Upper lobe of left lung (tissue), 6 donors: ENCODE data around the gene SSC4D. TPM values are rescaled to one million over a fixed set of nuclear protein-coding genes. Genes with fewer than 3 reads are reported as not detected.
A peak's percentile ranks its signal among the peaks of the same experiment; 100 is the strongest.
"Not testable (repeated sequence)": the region's sequence is repeated elsewhere in the genome, so short reads cannot be mapped to it uniquely, and the experiment has no call there.

Experiments used
- ATAC-seq, 2 donors: fragments of 200-7000 bp; cut with Tn5 transposase; one replicate each; pipeline ENCODE4 v1.9.1; 2022; ENCODE audit warnings: mild to moderate bottlenecking in 2 of 2, moderate library complexity in 2 of 2; ENCODE audit not compliant: low FRiP score in 2 of 2
- DNase-seq, 2 donors: peaks; one replicate each; pipeline ENCODE4 v3.0.0-alpha.2; 2019 to 2020
- H3K27ac ChIP-seq, 4 donors: fragments of 200-600 bp; sonication (generic); one replicate each; pipeline ENCODE4 v1.5.1; 2016 to 2019
- H3K27me3 ChIP-seq, 4 donors: fragments of 200-600 bp; sonication (generic); one replicate each; pipeline ENCODE4 v1.5.1; 2017 to 2019
- H3K36me3 ChIP-seq, 4 donors: fragments of 200-600 bp; sonication (generic); one replicate each; pipeline ENCODE4 v1.5.1; 2016 to 2019
- H3K4me1 ChIP-seq, 4 donors: fragments of 200-600 bp; sonication (generic); one replicate each; pipeline ENCODE4 v1.5.1; 2018 to 2019
- H3K4me3 ChIP-seq, 4 donors: fragments of 200-600 bp; sonication (generic); one replicate each; pipeline ENCODE4 v1.5.1; 2017 to 2019; ENCODE audit warnings: mild to moderate bottlenecking in 2 of 4, moderate library complexity in 1 of 4
- H3K9me3 ChIP-seq, 4 donors: fragments of 200-600 bp; sonication (generic); one replicate each; pipeline ENCODE4 v1.5.1; 2018 to 2019
- EP300 ChIP-seq, 4 donors: sonication (generic); formaldehyde crosslinking; IDR thresholded peaks; one replicate each; pipeline ENCODE4 v1.5.1; 2017; ENCODE audit warnings: antibody characterized with exemption in 4 of 4, control low read depth in 2 of 4
- POLR2A ChIP-seq, 4 donors: fragments of 450-650 bp; IDR thresholded peaks; one replicate each; pipeline ENCODE4 v1.5.1; 2016 to 2017; ENCODE audit warnings: antibody characterized with exemption in 4 of 4, mild to moderate bottlenecking in 2 of 4
- POLR2AphosphoS5 ChIP-seq, 2 donors: sonication (generic); formaldehyde crosslinking; IDR thresholded peaks; one replicate each; pipeline ENCODE4 v1.5.1; 2017; ENCODE audit warnings: antibody characterized with exemption in 2 of 2
- WGBS, 2 donors: methylation state at CpG; one replicate each; pipeline ENCODE4 v1.1.5; 2017 to 2018; 5-methylcytosine and 5-hydroxymethylcytosine counted together
- total RNA-seq, 6 donors: library from RNA; depleted of rRNA in 4 of 6; stranded (reverse); fragments of >200 nt in 4 of 6; gene quantifications; one replicate each; pipeline versions ENCODE4 v1.1.0 to v1.2.1, GENCODE V29; 2016 to 2021
- TF ChIP-seq, protein P1 (sequence below), 6 experiments: fragments of 450-650 bp in 4 of 6; fragments of 200-600 bp in 2 of 6; sonication (generic) in 2 of 6; IDR thresholded peaks; one replicate each; pipeline ENCODE4 v1.5.1; 2016 to 2019; ENCODE audit warnings: antibody characterized with exemption in 6 of 6
- donor health status: DM: no; HTN: no; CAD: no; lungs with moderate emphysema.
- donor health status: DM: no; HTN: yes; CAD: no; lungs with severe emphysema.

Gene SSC4D
- total RNA-seq, 6 donors from 2014 or later: 1.7 to 2.1 (median 1.9) TPM; not detected in 1

- Histone ChIP-seq H3K27me3 (no peaks in the 10 kb centered on the region), H3K27ac (no peak within 1 kb of the TSS), H3K36me3 (no peaks in the 10 kb centered on the region), H3K4me1 (peaks cover 0 to 4% (median 2%) of the 10 kb centered on the region in 4 donors), H3K4me3 (no peak within 1 kb of the TSS), H3K9me3 (peaks cover 0 to 3% (median 0%) of the 10 kb centered on the region in 4 donors)
- no peak for DNase-seq
- TF ChIP-seq, protein P1, sequence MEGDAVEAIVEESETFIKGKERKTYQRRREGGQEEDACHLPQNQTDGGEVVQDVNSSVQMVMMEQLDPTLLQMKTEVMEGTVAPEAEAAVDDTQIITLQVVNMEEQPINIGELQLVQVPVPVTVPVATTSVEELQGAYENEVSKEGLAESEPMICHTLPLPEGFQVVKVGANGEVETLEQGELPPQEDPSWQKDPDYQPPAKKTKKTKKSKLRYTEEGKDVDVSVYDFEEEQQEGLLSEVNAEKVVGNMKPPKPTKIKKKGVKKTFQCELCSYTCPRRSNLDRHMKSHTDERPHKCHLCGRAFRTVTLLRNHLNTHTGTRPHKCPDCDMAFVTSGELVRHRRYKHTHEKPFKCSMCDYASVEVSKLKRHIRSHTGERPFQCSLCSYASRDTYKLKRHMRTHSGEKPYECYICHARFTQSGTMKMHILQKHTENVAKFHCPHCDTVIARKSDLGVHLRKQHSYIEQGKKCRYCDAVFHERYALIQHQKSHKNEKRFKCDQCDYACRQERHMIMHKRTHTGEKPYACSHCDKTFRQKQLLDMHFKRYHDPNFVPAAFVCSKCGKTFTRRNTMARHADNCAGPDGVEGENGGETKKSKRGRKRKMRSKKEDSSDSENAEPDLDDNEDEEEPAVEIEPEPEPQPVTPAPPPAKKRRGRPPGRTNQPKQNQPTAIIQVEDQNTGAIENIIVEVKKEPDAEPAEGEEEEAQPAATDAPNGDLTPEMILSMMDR (IDR thresholded peaks at IDR 0.05): no peak
- TF ChIP-seq POLR2A (IDR thresholded peaks at IDR 0.05): no peak
- no peak for TF ChIP-seq EP300 (IDR thresholded peaks at IDR 0.05)
- TF ChIP-seq POLR2AphosphoS5 (IDR thresholded peaks at IDR 0.05): no peak
- WGBS, 2 donors: 86 to 91% methylated on average over 9 to 10 of the region's 10 CpGs
- ATAC-seq: no peak
Observed at GRCh38 chr7:76424413-76425111, 15.1 kb upstream of the SSC4D start, which contains the start of gene ZP3. Gene ZP3 (plus strand): TSS chr7:76424950. CDS start chr7:76424965, 15 bp downstream.

- DNase-seq: no peak
- 67% methylated on average over 15 of the region's 15 CpGs for WGBS, 2 donors
Observed at GRCh38 chr7:76423666-76424412, 14.3 kb upstream of the SSC4D start.

GRCh38 chr7:76421097-76421496, 11.6 kb upstream of the SSC4D start:
- WGBS, 2 donors: 86 to 88% methylated on average over 6 of the region's 6 CpGs
- H3K36me3 ChIP-seq, H3K9me3 ChIP-seq, DNase-seq, H3K4me1 ChIP-seq, H3K27ac ChIP-seq, H3K27me3 ChIP-seq, H3K4me3 ChIP-seq: not testable (repeated sequence)
- ATAC-seq: peak in 1 of 2 donors; percentile 75

More at GRCh38 chr7:76423666-76424412, 14.3 kb upstream of the SSC4D start:
- no peak overlapping the region for H3K27ac ChIP-seq
- no peak overlapping the region for H3K4me3 ChIP-seq
- H3K9me3 ChIP-seq: peaks cover 0 to 3% (median 0%) of the 10 kb centered on the region in 4 donors
- peaks cover 0 to 4% (median 2%) of the 10 kb centered on the region in 4 donors for H3K4me1 ChIP-seq
- no peaks in the 10 kb centered on the region for H3K27me3 ChIP-seq
- ATAC-seq: peak; percentile 52 to 71
- no peaks in the 10 kb centered on the region for H3K36me3 ChIP-seq
- TF ChIP-seq EP300 (IDR thresholded peaks at IDR 0.05): no peak
- no peak for TF ChIP-seq POLR2A (IDR thresholded peaks at IDR 0.05)
- no peak for TF ChIP-seq POLR2AphosphoS5 (IDR thresholded peaks at IDR 0.05)
- TF ChIP-seq, protein P1 (IDR thresholded peaks at IDR 0.05): no peak

- WGBS, 2 donors: 96 to 97% methylated on average over 9 to 10 of the region's 10 CpGs
- not testable (repeated sequence) for ATAC-seq, H3K4me1 ChIP-seq, DNase-seq, H3K27ac ChIP-seq, H3K27me3 ChIP-seq, H3K4me3 ChIP-seq, H3K9me3 ChIP-seq, H3K36me3 ChIP-seq
Observed at GRCh38 chr7:76417654-76418310, 8.3 kb upstream of the SSC4D start.

- Histone ChIP-seq H3K27me3 (no peaks in the 10 kb centered on the region), H3K4me1 (no peaks in the 10 kb centered on the region), H3K9me3 (no peaks in the 10 kb centered on the region), H3K27ac (no peak overlapping the region), H3K4me3 (no peak overlapping the region), H3K36me3 (no peaks in the 10 kb centered on the region)
- no peak for ATAC-seq
- WGBS, 2 donors: 81 to 87% methylated on average over 5 of the region's 5 CpGs
- no peak for DNase-seq
- TF ChIP-seq POLR2A (IDR thresholded peaks at IDR 0.05) (no peak), POLR2AphosphoS5 (IDR thresholded peaks at IDR 0.05) (no peak), EP300 (IDR thresholded peaks at IDR 0.05) (no peak)
- TF ChIP-seq, protein P1 (IDR thresholded peaks at IDR 0.05): no peak
Observed at GRCh38 chr7:76412249-76412648, 2.8 kb upstream of the SSC4D start.
